HG03066 (cell line): ENCODE data around the gene ZFP57.
"Not testable (repeated sequence)": the region's sequence is repeated elsewhere in the genome, so short reads cannot be mapped to it uniquely, and the experiment has no call there.

ENCODE experiments used
- ATAC-seq: cut with Tn5 transposase; IDR thresholded peaks from one replicate; pipeline ENCODE4 v1.9.1; 2021; ENCODE audit warnings: low read depth; ENCODE audit not compliant: unreplicated experiment

Gene ZFP57

DNA sequence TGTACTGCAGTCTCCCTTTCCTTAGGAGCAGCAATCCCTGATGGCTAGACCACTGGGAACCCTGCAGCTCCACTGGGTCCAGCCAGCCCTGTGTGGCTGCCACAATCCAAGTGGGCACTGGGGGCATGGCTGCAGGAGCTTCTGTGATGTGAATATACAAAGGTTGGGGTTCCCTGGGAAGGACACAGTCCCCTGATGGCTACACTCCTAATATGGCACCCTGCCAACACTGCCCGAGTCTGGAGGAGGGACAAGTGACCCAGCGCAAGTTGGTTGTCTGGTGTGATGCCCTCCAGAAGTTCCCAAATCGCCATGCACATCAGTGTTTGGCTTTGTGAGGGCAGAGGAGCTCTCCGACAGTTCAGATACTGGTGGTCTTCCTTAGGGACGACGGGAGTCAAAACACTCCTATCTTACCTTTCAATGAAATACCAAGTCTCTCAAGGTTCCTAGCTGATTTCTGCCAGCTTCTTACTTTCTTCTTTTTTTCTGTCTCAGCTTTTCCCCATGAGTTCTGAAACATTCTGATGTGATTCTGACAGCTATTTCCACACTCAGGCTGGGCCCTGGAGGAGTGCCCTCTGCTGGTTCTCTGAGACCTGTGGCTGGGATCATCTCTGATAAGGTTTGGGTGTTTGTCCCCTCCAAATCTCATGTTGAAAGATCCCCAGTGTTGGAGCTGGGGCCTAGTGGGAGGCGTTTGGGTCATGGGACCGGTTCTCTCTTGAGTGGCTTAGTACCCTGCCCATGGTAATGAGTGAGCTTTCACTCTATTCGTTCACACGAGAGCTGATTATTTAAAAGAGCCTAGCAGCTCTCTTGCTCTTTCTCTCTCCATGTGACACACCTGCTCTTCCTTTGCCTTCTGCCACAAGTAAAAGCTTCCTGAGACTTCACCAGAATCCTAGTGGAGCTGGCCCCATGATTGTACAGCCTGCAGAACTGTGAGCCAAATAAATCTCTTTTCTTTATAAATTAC is 15.5 kb upstream of the ZFP57 start:
- ATAC-seq = no peak

DNA sequence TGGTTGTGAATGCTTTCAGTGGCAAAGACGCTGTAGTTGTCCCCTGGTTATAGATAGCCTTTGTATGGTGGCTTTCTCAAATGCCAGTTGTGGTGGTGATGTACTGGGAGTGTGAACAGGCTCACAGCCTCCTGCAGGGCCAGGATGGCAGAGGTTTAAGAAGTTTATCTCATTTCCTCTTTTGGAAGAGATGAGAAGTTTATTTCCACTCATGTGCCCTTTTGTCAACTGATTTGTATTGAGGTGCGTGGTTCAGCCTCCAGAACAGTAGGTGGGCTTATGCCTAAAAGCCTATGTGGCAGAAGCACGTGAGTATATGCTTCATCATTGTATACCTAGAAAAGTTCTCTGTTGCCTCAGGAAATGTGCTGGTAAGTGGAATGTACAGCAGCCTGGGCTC is 13.7 kb upstream of the ZFP57 start:
- no peak for ATAC-seq

DNA sequence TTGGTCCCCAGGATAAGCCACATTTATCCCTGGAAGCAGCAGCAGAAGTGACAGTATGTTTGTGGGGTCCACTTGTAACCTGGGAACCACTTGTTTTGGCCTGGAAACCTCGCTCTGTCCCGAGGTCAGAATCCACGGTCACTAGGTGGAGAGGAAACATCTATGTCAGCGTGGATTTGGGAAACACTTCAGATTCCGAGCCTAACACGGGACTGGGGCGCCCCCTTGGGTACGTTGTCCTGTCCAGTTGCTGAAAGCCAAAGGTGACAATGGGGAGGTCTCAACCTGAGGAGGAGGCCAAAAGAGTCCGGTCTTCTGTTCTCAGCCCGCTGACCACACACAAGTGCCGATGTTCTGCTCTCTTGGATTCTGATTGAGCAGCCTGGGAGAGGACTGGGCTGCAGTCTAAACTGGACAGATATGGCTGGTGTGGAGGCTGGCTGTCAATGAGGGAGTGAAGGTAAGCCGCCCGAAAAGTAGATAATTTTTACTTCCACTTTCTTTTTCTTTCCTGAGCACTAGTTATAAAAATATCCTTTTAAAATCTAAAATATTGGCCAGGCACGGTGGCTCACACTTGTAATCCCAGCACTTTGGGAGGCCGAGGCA is 4.9 kb upstream of the ZFP57 start:
- ATAC-seq = no peak

DNA sequence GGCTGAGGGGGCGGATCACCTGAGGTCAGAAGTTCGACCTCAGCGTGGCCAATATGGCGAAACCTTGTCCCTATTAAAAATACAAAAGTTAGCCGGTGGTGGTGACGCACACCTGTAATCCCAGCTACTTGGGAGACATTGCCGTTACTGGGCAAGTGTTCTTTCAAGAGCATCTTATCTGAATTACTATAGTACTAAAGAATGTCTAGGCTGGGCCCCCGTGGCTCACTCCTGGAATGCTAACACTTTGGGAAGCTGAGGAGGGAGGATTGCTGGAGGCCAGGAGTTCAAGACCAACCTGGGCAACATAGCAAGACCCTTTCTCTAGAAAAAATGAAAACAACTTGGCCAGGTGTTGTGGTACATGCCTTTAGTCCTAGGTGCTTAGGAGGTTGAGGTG is 859 bp upstream of the ZFP57 start:
- no peak for ATAC-seq

DNA sequence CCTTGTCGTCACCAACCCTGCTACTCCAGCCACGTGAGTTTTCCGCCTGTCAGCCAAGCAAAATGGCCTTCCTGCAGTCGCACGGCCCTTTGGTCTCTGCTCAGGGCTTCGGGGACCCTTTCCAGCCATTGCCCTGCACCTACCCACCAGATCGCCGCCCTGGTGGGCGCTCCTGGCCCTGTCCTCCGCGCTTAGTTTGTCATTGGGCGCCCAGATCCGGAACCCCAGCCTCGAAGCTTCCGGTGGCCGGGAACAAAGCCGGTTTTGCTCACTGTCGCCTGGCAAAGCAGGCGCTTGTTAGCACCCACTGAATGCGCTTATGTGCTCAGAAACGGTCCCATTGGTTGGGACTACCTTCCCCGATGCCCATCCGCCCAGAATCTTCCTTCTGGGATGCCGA is 536 bp downstream of the ZFP57 start:
- ATAC-seq = no peak

DNA sequence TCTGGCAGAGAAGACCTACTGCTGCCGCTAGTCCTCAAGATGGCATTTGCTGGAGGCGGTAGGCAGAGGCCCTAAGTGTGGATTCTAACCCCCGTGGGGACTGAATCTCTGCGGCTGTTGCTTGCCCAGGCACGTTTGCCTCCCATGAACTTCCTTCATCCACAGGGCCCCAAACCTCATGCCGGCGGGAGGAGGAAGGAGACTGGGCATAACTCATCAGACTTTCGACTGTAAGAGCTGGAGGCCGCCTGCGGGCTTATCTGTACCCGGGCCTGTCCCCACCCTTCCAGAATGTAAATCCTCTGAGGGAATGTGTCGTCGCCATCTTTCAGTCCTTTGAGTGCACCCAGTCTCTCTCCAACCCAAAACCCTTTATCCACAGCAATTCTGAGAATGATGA is 990 bp downstream of the ZFP57 start:
- ATAC-seq = no peak

DNA sequence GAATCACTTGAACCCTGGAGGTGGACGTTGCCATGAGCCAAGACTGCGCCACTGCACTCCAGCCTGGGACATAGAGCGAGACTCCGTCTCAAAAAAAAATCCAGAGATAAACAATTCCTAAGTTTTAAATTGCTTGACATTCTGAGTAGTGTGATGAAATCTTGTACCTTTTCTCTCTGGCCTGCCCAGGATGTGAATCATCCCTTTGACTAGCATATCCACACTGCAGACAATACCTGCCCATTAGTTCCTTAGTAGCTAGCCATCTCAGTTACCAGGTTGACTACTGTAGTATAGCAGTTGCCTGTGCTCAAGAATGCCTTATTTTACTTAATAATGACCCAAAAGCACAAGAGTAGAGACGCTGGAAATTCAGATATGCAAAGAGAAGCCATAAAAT is 2.8 kb downstream of the ZFP57 start:
- no peak for ATAC-seq

DNA sequence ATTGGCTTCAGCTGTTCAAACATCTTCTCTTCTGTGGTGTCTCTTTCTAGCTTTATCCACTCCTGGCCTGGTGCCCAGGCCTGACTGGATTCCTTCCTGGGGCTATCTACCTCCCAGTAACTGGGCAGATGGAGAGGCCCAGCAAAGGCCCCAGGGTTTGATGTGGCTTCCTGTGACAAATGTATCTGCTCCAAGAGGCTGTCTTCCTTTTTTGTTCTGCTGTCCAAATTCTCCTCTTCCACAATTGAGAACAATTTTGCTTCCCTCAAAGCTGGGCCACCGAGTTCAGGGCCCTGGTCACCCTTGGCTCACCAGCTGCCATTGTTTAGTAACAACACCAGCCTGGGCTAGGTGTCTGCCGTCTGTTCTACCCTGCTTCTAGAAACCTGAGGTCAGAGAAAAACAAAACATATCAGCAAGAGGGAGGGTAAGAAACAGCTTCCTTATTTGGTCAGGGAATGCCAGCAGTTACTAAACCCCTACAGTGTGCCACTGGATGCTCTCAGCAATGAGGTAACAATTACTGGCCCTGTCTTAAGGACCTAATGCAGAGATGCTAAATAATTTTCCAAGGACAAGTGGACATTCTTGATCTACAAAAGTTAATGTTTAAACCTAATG is 3.9 kb downstream of the ZFP57 start:
- no peak for ATAC-seq

DNA sequence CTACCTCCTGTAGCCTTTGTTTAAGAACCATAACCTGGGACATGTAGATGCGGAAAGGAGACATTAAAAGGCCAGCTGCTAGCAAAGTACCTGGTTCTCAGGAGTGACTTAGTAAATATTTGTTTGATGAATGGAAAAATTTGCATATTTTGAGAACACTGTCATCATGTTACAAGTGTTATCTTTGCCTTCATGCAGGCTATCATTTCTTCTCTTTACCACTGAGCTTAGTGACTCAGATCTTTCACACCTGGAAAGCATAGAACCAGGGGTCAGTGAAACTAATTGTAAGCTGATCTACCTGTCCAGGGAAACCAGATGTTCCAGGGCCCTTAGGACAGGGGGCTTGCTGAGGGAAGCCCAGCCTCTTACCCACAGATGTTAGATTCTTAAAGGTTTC is 5.4 kb downstream of the ZFP57 start:
- ATAC-seq = no peak

DNA sequence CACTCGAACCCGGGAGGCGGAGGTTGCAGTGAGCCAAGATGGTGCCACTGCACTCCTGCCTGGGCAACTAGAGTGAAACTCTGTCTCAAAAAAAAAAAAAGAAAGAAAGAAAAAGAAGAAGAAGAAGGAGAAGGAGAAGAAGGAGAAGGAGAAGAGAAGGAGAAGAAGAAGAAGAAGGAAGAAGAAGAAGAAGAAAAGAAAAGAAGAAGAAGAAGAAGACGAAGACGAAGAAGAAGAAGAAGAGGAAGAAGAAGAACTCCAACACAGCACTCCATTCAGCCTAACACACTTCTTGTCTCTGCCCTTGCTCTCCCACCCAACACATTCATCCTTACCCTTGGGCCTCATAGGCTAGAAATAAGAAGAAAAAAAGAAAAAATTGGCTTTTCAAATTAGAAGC is 6.9 kb downstream of the ZFP57 start:
- no peak for ATAC-seq

DNA sequence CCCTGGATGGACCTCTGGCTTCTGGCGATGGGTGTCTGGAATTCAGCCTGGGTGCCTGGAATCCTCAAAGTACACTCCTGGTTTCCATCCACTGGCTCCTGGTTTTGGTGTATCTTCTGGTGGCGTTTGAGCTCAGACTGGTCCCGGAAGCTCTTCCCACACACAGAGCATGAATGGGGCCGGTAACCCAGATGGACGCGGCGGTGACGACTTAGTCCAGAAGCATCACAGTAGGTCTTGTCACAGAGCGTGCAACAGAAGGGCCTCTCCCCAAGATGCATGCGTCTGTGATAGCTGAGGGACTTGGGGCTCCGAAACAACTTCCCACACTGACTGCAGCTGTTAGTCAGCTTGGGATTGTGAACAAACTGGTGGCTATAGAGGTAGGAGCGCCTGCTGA is 7.8 kb downstream of the ZFP57 start:
- no peak for ATAC-seq

DNA sequence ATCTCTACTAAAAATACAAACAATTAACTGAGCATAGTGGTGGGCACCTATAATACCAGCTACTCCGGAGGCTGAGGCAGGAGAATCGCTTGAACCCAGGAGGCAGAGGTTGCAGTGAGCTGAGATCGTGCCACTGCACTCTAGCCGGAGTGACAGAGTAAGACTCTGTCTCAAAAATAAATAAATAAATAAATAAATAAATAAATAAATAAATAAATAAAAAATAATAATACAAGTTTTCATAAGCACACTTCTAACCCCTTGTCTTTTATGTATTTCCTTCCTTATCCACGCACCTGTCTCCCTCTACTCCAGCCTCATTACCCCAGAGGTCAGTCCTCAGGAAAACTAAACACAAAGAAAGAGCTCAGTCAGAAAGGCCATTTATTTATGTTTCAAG is 8.8 kb downstream of the ZFP57 start:
- not testable (repeated sequence) for ATAC-seq

DNA sequence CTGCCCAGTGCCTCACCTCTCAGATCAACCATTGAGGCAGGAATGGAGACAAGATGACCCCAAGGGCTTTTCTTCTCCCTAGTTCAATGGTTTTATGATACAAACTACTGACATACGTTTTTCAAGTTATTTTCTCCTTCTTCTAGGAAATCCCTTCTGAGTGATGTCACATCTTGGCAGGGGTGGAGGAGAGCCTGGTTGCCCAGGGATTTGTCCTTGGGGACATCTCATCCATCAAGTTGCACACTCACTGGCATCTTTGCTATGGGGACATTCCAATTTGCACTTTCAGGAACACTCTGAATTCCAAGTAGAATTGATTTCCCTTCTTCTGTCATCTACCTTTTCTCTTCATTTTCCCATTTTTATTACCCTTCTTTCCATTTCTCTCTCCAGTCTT is 9.9 kb downstream of the ZFP57 start:
- no peak for ATAC-seq

DNA sequence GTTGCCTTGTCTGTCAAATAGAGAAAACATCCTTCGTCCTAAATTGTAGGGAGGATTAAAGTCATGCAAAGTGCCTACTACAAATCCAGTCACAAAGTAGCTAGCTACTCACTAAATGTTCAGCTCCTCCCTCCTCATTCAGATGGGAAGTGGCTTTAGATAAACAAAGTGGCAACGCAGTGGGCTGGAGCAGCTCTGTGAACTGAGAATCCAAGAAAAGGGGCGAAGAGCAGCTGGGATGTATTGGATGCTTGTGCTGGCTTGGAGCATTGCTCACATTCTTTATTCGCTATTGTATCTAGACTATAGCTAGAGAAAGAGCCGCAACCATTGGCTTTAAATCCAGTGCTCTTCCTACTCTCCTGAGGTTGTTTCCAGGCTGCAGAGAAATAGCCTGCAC is 13.8 kb downstream of the ZFP57 start:
- ATAC-seq = no peak

DNA sequence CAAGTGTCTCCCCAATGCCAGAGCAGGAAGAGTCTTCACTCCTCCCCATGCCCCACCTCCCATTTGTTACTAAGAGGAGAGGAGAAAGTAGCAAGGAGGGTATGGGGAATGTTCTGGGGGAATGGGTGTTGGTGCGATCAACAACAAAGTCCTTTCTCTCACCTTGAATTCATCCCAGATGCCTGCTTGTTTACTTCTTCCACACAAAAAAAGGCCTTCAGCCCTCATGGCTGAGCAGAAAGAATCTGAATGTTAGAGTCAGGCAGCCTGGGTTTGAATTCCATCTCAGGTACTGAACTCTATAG is 14.2 kb downstream of the ZFP57 start:
- no peak for ATAC-seq

DNA sequence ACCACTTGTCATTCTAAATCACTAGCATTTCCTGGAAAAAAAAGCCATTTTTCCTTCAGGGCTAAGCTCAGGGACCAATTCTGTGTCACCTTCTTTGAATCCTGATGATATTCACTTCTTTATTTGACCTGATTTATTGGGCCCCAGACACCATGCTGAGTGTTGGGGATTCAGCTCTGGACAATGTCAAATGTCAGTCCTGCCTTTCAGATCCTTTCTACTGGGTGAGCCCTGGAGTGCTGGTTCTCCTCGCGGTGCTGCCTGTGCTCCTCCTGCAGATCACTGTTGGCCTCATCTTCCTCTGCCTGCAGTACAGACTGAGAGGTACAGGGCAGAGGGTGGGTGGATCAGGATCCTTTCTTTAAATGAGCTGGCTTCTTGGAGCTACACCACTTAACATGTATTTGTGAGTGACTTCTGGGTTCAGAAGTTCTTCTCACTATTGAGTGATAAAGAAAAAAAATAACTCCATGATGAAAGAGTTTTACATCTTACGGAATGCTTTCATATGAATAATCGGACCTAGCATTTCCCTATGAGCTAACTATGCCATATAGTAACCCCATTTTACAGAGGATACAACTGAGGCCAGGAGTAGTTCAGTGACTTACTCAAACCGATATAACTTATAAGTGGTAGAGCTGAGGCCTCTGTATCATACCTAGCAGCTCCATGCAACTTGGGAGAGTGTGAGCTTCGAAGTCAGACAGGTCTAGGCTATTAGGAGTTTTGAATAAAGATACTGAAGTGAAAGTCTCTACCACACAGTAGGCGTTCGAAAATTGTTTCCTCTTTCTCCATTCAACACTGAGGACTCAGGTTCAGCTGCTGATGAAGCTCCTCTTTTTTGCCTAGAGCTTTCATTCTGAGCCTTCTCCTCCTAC is 14.8 kb downstream of the ZFP57 start:
- ATAC-seq = no peak

DNA sequence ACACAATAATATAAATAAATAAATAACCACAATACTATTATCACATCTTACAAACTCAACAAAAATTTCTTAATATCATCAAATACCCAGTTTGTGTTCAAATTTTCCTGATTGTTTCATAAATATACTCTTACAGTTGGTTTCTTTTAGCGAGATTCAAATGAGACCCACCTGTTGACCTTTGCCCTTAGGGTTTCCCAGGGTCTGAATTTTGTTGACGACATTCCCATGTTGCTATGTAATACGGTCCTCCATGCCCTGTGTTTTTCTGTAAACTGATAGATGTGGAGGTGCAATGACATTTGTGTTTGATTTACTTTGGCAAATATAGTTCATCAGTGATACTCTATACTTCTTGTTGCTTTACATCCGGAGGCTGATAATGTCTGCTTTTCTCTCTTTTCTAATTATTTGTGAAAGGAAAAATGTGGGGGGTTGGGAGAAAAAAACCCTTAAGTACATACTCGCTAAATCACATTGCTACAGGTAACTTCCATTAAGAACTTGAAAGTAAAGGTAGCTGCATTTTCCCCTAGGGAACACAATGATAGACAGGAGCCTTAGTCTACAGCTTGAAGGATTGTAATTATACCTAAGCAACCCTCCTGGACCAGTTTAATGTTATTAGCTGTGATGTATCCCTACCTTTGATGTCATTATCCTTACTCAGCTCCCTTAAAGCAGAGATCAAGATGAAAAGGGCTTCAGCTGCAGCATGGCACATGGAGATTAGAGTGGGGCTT is 17.5 kb downstream of the ZFP57 start:
- no peak for ATAC-seq

DNA sequence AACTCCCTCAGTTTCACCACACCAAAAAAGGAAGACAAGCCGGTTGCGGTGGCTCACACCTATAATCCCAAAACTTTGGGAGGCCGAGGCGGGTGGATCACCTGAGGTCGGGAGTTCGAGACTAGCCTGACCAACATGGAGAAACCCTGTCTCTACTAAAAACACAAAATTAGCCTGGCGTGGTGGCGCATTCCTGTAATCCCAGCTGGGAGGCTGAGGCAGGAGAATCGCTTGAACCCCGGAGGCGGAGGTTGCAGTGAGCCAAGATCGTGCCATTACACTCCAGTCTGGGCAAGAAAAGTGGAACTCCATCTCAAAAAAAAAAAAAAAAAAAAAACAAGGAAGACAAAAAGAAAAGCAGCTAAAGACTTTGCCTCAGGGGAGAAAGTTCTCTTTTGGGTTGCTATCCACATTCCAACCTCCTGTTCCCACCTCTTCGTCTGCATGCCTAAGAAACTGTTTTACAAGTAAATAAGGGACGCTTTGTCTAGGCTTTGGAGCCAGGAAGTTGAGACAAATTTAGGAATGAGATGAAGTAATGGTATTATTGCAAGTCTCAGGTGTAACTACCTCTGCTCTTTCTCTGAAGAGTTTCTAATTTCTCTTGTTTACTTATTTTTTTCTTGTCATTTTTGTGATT is 19.3 kb downstream of the ZFP57 start:
- not testable (repeated sequence) for ATAC-seq

DNA sequence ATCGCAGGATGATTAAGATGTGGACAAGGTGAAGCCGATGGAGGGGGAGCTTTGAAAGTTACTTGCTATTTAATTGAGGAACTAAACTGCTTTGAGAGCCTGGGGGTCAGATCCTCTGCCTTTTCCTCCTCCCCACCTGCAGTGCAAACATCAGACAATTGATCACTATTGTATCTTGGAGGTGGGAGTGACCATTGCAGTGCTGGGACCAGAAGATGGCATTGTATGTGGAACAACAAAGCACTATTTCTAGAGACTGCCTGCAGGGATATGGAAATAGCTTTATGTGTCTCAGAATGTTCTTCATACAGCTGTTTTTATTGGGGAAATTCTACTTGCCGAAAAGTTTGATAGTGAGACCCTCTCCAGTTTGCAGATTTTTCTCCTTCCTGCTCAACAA is 19.9 kb downstream of the ZFP57 start:
- no peak for ATAC-seq

DNA sequence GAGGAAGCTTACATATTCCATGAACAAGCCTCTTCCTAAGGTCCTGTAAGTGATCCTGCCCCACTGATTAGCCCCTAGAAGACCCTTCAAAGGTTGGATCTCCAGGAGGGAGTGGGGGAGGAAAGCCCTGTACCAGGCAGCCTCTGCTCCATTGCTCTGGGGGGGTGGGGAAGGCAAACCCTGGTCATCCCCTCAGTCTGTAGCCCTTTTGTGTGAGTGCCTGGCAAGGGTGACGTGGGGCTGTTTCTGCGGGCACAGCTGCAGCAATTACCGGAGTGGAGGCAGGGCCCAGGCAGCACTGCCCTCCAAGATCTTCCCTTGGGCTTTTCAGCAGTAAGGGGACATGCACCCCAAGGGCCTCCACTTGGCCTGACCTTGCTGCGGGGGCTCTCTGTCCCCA is 24.2 kb downstream of the ZFP57 start, which contains the start of gene MOG:
Gene MOG (plus strand): TSS at position 295 of the 400 bp plus-strand sequence. CDS start 118 bp downstream, outside the sequence.
- no peak for ATAC-seq
